IPS-15b (cell line): ENCODE results near the gene ZPR1.

ENCODE experiments used
- H3K27me3 ChIP-seq: one replicate; pipeline ENCODE4 v1.6.1; 2013; ENCODE audit warnings: low read length; ENCODE audit not compliant: control insufficient read depth, insufficient read depth
- H3K36me3 ChIP-seq: one replicate; pipeline ENCODE4 v1.6.1; 2013; ENCODE audit warnings: low read length; ENCODE audit not compliant: control insufficient read depth, insufficient read depth
- H3K4me1 ChIP-seq: one replicate; pipeline ENCODE4 v1.6.1; 2013; ENCODE audit warnings: mild to moderate bottlenecking, low read length; ENCODE audit not compliant: control insufficient read depth, insufficient read depth
- H3K4me3 ChIP-seq: one replicate; pipeline ENCODE4 v1.5.1; 2013; ENCODE audit warnings: low read depth, low read length
- H3K9ac ChIP-seq: one replicate; pipeline ENCODE4 v1.6.1; 2013; ENCODE audit warnings: low read depth, mild to moderate bottlenecking, low read length
- H3K9me3 ChIP-seq: one replicate; pipeline ENCODE4 v1.6.1; 2013; ENCODE audit warnings: mild to moderate bottlenecking, low read length; ENCODE audit not compliant: control insufficient read depth, insufficient read depth

The ZPR1 gene

GRCh38 chr11:116830184-116830912 is 42.5 kb upstream of the ZPR1 start:
- peaks cover 2% of the 10 kb centered on the region for H3K4me1 ChIP-seq
- H3K9ac ChIP-seq: no peak overlapping the region
- no peaks in the 10 kb centered on the region for H3K9me3 ChIP-seq
- H3K27me3 ChIP-seq: no peaks in the 10 kb centered on the region
- no peaks in the 10 kb centered on the region for H3K36me3 ChIP-seq
- no peak overlapping the region for H3K4me3 ChIP-seq

GRCh38 chr11:116829525-116830183 is 41.8 kb upstream of the ZPR1 start, which contains the start of gene APOC3:
Gene APOC3 (plus strand): TSS chr11:116829907. CDS start chr11:116830583, 676 bp downstream.
- H3K9me3 ChIP-seq: no peaks in the 10 kb centered on the region
- no peak within 1 kb of the TSS for H3K9ac ChIP-seq
- H3K27me3 ChIP-seq: no peaks in the 10 kb centered on the region
- no peak within 1 kb of the TSS for H3K4me3 ChIP-seq
- no peaks in the 10 kb centered on the region for H3K36me3 ChIP-seq
- peaks cover under 1% of the 10 kb centered on the region for H3K4me1 ChIP-seq

GRCh38 chr11:116828632-116829524 is 41.1 kb upstream of the ZPR1 start:
- Histone ChIP-seq H3K4me3 (no peak overlapping the region), H3K9ac (no peak overlapping the region), H3K4me1 (no peaks in the 10 kb centered on the region), H3K27me3 (no peaks in the 10 kb centered on the region), H3K36me3 (no peaks in the 10 kb centered on the region), H3K9me3 (no peaks in the 10 kb centered on the region)

- Histone ChIP-seq H3K9me3 (no peaks in the 10 kb centered on the region), H3K27me3 (no peaks in the 10 kb centered on the region), H3K36me3 (no peaks in the 10 kb centered on the region), H3K4me1 (no peaks in the 10 kb centered on the region), H3K9ac (no peak overlapping the region), H3K4me3 (no peak overlapping the region)
These were observed 39.6 kb upstream of the ZPR1 start for GRCh38 chr11:116827461-116827860.

- no peaks in the 10 kb centered on the region for H3K4me1 ChIP-seq
- no peak overlapping the region for H3K9ac ChIP-seq
- no peaks in the 10 kb centered on the region for H3K36me3 ChIP-seq
- no peaks in the 10 kb centered on the region for H3K27me3 ChIP-seq
- no peaks in the 10 kb centered on the region for H3K9me3 ChIP-seq
- H3K4me3 ChIP-seq: no peak overlapping the region
These were observed 39.1 kb upstream of the ZPR1 start for GRCh38 chr11:116826751-116827431.

GRCh38 chr11:116825854-116826750 is 38.3 kb upstream of the ZPR1 start:
- H3K9me3 ChIP-seq: no peaks in the 10 kb centered on the region
- H3K4me1 ChIP-seq: no peaks in the 10 kb centered on the region
- H3K36me3 ChIP-seq: no peaks in the 10 kb centered on the region
- no peak overlapping the region for H3K9ac ChIP-seq
- H3K4me3 ChIP-seq: no peak overlapping the region
- no peaks in the 10 kb centered on the region for H3K27me3 ChIP-seq

GRCh38 chr11:116825434-116825833 is 37.6 kb upstream of the ZPR1 start:
- H3K9me3 ChIP-seq: no peaks in the 10 kb centered on the region
- no peaks in the 10 kb centered on the region for H3K36me3 ChIP-seq
- no peak overlapping the region for H3K9ac ChIP-seq
- H3K27me3 ChIP-seq: no peaks in the 10 kb centered on the region
- no peak overlapping the region for H3K4me3 ChIP-seq
- no peaks in the 10 kb centered on the region for H3K4me1 ChIP-seq

- Histone ChIP-seq H3K27me3 (no peaks in the 10 kb centered on the region), H3K9me3 (no peaks in the 10 kb centered on the region), H3K36me3 (no peaks in the 10 kb centered on the region), H3K4me3 (no peak within 1 kb of the TSS), H3K9ac (no peak within 1 kb of the TSS), H3K4me1 (no peaks in the 10 kb centered on the region)
These were observed 35.4 kb upstream of the ZPR1 start, which contains the start of gene APOA4 for GRCh38 chr11:116823031-116823843. Gene APOA4 (minus strand): TSS chr11:116823304. CDS start chr11:116823191, 113 bp downstream.

GRCh38 chr11:116822575-116822974 is 34.8 kb upstream of the ZPR1 start:
- Histone ChIP-seq H3K27me3 (no peaks in the 10 kb centered on the region), H3K9me3 (no peaks in the 10 kb centered on the region), H3K36me3 (no peaks in the 10 kb centered on the region), H3K4me3 (no peak overlapping the region), H3K4me1 (no peaks in the 10 kb centered on the region), H3K9ac (no peak overlapping the region)
